GM19328 (cell line): Measurements from ENCODE around the gene TUBB2B.
A peak's percentile ranks its signal among the peaks of the same experiment; 100 is the strongest.

Experiments used
- ATAC-seq: cut with Tn5 transposase; IDR thresholded peaks from one replicate; pipeline ENCODE4 v1.9.1; 2021; ENCODE audit warnings: mild to moderate bottlenecking, moderate library complexity; ENCODE audit not compliant: unreplicated experiment

TUBB2B gene

DNA sequence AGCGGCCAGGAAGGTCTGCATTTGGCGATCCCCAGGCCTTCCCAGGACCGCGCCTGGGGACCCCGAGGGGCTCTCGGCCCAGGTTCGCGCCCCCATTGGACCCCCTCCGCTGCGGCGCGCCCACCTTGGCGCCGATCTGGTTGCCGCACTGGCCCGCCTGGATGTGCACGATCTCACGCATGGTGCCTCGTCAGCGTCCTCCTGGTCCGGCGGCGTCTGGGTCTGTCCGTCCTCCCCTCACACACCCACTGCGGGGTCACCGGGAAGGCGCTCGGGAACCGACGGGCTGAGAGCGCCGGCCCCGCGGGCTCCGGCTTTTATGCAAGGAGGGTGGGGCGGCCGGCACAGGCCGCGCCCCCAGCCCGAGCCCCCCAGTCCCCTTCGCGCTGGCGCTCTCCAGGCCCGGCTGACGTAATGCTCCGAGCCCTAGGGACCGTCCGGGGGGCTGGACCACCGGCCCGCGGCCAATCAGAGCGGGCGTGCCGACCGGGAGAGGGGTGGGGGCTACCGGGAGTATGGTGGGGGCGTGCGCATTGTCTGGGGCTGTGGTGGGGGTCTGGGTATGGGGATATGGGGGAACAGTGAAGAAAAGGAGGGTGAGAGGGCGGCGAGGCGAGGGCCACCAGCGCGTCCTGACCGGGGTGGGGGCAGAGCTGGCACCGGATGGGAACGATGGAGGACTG is at the start of gene TUBB2B:
Gene TUBB2B, minus strand, starts transcription at position 291 of the 683 bp plus-strand sequence. Its CDS starts 110 bp downstream, at position 181.
- ATAC-seq: no peak

- ATAC-seq: no peak
Measured at GRCh38 chr6:3277251-3277650, 49.8 kb upstream of the TUBB2B start.

- ATAC-seq: no peak
Measured at GRCh38 chr6:3276174-3277167, 49.0 kb upstream of the TUBB2B start.

DNA sequence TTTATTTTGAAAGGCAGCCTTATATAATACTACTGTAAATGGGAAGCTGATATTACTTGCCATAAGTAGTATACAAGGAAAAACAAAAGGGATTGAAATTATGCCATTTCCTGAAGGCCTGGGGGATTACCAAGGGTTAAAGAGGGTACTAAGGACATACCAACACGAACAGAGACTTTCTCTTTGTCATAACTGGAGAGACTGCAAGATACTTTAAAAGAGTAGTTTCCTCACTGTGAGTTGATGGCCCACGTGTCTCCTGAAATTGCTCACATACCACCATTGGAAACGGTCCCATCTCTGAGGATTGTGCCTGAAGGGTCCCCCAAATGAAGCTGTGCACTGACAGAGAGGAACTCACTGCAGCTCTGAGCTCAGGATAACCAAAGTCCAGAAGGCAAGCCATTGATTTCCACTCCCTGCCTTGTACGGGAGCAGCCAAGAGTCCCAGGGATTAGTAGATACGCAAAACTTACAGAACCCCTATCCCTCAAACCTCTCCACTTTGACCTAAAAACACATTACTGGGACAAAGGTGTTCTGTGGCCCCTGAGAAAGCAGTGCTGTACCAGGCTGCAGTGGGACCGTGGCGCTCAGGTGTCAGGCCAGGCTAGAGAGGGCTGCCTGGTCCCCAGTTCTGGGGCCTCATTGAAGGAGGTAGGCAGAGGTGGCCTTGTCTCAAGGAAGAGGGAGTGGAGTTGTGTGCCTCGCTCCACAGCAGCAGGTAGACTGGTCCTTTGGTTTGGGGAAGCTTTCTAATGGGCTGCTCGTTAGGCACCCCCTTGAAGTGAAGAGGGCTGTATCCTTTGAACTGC is 46.5 kb upstream of the TUBB2B start:
- no peak for ATAC-seq

GRCh38 chr6:3272911-3273547 is 45.6 kb upstream of the TUBB2B start:
- no peak for ATAC-seq

DNA sequence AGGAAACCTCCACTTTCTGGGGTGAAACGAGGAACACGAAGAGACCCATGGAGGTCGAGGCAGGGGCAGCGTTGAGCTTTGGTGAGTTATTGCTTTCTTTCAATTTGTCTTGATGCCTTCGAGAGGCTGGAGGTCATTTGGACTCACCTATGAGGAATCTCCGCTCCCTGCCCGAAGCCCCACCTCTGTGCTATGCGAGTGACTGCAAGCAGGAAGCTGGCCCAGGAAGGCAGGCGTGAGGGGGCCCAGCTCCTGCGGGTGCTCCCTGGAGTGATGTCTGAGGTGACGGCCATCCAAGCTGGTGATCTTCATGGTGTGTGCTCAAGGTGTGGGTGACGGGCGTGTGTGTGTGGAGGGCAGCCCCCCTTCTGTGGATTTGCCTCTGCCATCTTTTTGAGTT is 44.3 kb upstream of the TUBB2B start:
- no peak for ATAC-seq

DNA sequence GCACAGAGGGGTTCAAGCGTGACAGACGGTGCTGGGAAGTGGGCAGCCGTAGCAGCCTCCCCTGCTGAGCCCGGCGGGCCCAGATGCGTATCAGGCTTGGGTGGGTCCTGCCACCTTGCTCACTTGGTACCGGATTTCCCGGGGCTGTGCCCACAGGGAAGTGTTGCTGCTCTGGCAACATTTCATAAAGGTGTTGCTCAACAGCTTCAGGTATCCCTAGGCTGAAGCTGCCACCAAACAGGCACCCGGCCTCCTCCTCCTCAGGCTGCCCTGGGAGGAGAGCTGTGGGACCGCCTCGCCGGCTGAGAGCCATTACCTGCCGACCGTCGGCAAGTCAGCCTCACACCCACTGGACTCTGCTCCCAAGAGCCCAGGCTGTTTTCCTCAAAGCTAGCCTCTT is 42.8 kb upstream of the TUBB2B start:
- no peak for ATAC-seq

DNA sequence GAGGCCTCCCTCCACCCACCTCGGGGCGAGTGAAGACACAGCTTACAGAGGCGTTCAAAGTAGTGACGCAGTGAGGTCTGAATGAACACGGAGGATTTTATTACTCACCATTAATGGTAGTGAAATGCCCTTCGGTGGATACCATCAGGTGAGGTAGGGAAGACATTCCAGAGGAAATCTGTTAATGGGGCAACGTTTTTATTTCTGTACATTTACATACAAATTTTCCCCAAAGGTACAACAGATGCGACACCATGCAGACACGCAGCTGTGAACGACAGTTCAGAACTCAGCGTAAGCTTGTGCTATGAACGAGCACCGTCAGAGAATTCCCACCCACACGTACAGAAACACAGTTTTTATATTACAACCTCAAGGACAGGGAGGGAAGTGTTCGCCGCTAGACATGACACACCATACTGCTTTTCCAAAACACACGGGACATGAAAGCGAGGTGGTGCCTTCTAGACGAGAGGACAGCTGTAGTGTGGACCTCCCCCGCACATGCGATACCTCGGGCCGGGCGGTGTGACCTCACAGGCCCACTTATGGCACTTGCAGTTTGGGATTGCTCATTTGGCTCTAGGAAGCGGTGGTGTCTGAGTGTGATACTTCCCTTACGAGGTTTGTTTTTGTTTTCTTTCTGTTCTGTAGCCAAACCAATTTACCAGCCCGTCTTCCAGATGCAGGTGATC is 42.0 kb upstream of the TUBB2B start:
- ATAC-seq: no peak

DNA sequence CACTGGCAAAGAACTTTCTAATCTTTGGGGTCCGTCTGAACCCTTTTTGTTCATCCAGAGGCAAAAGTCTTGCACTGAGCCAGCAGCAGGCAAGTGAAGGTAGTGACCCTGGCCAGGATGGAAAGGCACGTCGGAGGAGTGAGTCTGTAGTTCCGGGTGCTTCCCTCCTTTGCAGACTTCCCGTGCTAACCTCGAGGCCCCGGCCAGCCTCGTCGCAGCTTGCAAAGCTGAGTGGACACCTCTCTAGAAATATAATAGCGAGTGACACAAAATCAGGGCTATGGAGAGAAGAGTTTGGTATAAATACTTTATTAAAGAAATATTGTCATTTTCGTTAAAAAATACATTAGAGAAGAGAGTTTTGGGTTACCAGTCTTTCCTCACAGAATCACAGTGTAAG is 41.2 kb upstream of the TUBB2B start:
- no peak for ATAC-seq

- no peak for ATAC-seq
Measured at GRCh38 chr6:3267162-3267561, 39.7 kb upstream of the TUBB2B start.

- no peak for ATAC-seq
Measured at GRCh38 chr6:3266170-3266569, 38.7 kb upstream of the TUBB2B start.

DNA sequence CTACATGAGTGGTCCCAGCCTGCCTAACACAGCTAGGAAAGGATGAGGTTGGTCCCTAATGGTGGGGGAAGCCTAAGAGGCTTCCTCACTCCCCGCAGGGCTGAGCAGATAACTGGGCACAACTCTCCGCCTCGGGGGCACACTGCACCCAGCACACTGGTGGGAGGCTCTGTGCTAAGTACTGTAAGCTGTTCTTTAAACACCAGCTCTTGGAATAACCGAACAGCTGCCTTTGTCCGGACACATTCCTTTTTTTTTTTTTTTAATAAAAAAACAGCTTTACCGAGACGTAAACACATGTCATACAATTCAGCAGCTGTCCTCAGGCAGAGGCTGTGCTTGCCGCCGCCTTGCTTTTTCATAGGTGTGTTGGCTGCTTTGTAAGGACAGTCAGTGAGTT is 38.2 kb upstream of the TUBB2B start:
- no peak for ATAC-seq

DNA sequence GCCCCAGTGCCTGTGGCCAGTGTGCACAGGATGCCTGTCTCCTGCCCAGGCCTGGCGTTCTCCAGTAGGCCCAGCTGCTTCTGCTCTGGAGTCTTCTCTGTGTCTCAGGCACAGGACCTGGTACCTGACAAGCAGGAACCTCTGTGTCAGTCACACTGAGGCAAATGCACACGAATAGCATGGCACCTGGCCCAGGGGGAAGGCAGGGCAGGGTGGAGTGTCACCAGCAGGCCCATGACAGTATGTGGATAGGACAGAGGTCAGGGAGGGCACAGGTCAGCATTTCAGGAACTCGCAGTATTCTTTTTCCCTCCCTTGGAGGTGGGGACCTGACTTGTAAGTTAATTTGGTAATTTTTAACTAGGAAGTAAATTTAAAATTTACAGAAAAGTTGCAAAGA is 36.9 kb upstream of the TUBB2B start:
- no peak for ATAC-seq

GRCh38 chr6:3263096-3263495 is 35.6 kb upstream of the TUBB2B start:
- no peak for ATAC-seq

DNA sequence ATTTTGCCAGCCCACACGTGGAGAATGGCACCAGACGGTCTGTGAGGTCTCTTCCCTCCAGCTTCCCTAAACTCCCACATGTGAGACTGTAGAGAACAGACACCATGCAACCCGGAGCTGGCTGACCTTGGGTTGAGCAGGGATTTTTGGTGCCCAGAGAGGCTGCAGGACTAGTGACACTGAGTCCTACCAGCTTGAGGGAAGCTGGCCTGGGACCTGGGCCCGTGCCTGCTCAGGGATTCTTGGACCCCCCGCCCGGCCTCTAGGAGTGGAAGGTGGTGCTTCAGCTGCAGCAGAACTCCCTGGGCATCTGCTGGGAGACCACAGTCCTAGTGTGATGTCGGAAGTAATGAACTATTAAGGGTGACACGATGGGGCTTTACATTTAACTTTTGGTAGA is 34.5 kb upstream of the TUBB2B start:
- ATAC-seq: no peak

DNA sequence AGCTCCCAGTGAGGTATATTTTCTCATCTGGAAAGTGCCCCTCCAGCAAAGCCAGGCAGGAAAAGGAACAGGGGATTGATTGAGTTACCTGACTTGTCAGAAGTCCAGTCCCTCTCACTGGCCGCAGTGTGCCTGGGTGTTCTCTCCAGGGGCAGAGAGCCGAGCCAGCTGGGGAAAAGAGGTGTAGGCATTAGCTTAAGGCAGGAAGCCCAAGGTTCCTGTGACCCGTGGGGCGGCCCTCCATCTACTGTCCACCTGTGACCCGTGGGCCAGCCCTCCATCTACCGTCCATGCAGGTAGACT is 34.0 kb upstream of the TUBB2B start:
- ATAC-seq: no peak

DNA sequence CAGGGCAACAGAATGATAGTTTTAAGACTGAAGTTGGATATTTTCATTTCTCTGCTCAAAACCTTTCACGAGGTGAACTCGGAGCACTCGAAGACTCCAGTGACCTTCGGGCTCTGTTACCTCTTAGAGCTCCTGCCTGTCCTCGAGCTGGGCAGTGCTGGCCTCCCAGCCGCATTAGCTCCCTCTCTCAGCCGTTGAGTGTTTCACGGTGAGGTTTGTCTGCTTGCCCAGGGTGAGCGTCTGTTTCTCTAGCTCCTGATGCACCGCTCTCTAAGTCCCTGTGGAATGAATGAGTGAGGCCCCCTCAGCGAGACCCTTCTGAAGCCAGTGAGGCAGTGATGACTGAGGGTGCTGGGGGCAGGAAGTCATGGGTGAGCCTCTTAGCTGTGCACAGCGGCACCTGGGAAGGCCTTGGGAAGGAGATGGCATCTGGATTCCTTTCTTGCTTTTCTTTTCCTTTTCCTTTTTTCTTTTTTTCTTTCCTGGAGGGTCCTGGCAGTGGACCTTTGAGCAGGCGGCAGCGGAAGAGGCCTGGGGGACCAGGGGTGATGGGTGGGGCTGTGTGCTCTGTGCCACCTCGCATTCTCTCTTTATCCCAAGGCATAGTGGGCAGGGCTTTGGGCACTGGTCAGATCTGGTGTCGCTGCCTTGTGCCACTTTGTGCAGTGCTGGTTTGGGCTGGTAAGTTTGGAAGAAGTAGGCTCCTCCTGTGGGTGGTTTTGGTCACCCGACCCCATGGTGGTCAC is 33.5 kb upstream of the TUBB2B start:
- no peak for ATAC-seq

GRCh38 chr6:3260296-3260695 is 32.8 kb upstream of the TUBB2B start:
- ATAC-seq: no peak

DNA sequence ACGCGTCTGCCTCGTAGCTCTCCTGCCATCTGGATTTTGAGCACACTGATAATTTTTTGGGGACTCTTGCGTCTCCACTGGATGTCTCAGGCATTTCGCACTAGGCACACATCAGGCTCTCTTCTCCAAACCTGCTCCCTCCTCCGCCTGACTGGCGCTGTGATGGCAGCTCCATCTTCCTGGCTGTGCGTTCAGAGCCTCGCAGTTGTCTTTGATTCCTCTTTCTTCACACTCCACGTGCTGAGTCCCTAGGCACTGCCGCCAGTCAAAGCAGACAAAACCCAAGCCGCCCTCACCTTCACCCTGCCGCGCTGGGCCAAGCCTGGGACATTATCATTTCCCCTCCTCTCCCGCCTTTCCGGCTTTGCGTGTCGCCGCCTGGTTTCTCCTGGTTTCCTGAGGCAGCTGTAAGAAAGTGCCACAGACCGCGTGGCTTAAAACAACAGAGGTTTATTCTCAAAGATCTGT is 32.1 kb upstream of the TUBB2B start:
- peak; percentile 9 for ATAC-seq
